Motor neuron (in vitro differentiated cells): ENCODE results near the gene ABCD1. TPM values are rescaled to one million over a fixed set of nuclear protein-coding genes. Genes with fewer than 3 reads are reported as not detected.
A peak's percentile ranks its signal among the peaks of the same experiment; 100 is the strongest.
"Not testable (repeated sequence)": the region's sequence is repeated elsewhere in the genome, so short reads cannot be mapped to it uniquely, and the experiment has no call there.

Experiments used
- ATAC-seq, 8 experiments: fragments of 200-7000 bp; cut with Tn5 transposase; replicated peaks in 6 of 8; 2 replicates each; pipeline ENCODE4 v1.8.0; 2021; ENCODE audit warnings: mild to moderate bottlenecking in 8 of 8, moderate library complexity in 8 of 8
- H3K27ac ChIP-seq, 2 donors: fragments of 250-450 bp; sonication (Bioruptor Pico); 2 replicates each; pipeline ENCODE4 v1.9.0; 2021; ENCODE audit warnings: antibody characterized with exemption in 2 of 2, mild to moderate bottlenecking in 2 of 2, moderate library complexity in 1 of 2
- H3K4me1 ChIP-seq, 2 donors: fragments of 250-450 bp; sonication (Bioruptor Pico); replicated peaks in 1 of 2; 2 replicates each; pipeline ENCODE4 v1.6.1; 2021; ENCODE audit warnings: antibody characterized with exemption in 2 of 2, mild to moderate bottlenecking in 2 of 2, moderate library complexity in 1 of 2
- H3K4me3 ChIP-seq, 5 donors: fragments of 250-450 bp; sonication (Bioruptor Pico); 2 replicates each; pipeline ENCODE4 v1.9.0; 2021; ENCODE audit warnings: antibody characterized with exemption in 5 of 5, mild to moderate bottlenecking in 5 of 5, moderate library complexity in 4 of 5
- WGBS, 10 experiments: fragments of 450-650 bp; shearing (Covaris generic); methylation state at CpG; one replicate each; pipeline ENCODE4 v1.0.0; 2022; 5-methylcytosine and 5-hydroxymethylcytosine counted together
- in situ Hi-C, 9 experiments: fragments of 400-800 bp; cut with MboI; loops; one replicate each; pipeline ENCODE4 v1.15.0; 2021; ENCODE audit warnings: low sequenced_read_pairs in 9 of 9, low pct_unique_long_range_greater_than_20kb in 2 of 9; ENCODE audit not compliant: unreplicated experiment in 9 of 9
- total RNA-seq, 8 experiments: library from RNA; unstranded; fragments of 300-600 nt; gene quantifications; 2 replicates each; pipeline versions ENCODE4 v1.2.3 to v1.2.4, GENCODE V29; 2022

The ABCD1 gene
- total RNA-seq, 8 experiments from 2014 or later = 3.4 to 6.8 (median 3.6) TPM

GRCh38 chrX:153725832-153726285, 1.2 kb downstream of the ABCD1 start:
- Histone ChIP-seq H3K27ac (peak overlapping the region; percentile 58 to 76), H3K4me3 (no peak overlapping the region), H3K4me1 (peaks cover 38 to 39% of the 10 kb centered on the region in 2 donors)
- WGBS, 10 experiments = 94% methylated on average over 3 of the region's 35 CpGs; no CpG with 5 or more reads in 9 of the 10 experiments
- ATAC-seq = no peak
- in situ Hi-C loops = no loop called here

GRCh38 chrX:153726286-153727122, 1.8 kb downstream of the ABCD1 start:
- 7 to 39% methylated on average over 3 to 15 of the region's 35 CpGs; no CpG with 5 or more reads in 8 of the 10 experiments for WGBS, 10 experiments

GRCh38 chrX:153727123-153727931, 2.7 kb downstream of the ABCD1 start:
- in situ Hi-C loops = no loop called here
- H3K4me3 ChIP-seq = peak overlapping the region in 3 of 5 donors; percentile 18 to 26 (median 26)
- peak in 1 of 8 experiments; percentile 3 for ATAC-seq
- H3K27ac ChIP-seq = peak overlapping the region; percentile 4 to 76
- 48 to 59% methylated on average over 6 to 15 of the region's 23 CpGs; no CpG with 5 or more reads in 8 of the 10 experiments for WGBS, 10 experiments
- peaks cover 34% of the 10 kb centered on the region in 2 donors for H3K4me1 ChIP-seq

More at GRCh38 chrX:153726286-153727122, 1.8 kb downstream of the ABCD1 start:
- Histone ChIP-seq H3K27ac (peak overlapping the region; percentile 58 to 76), H3K4me3 (peak overlapping the region; percentile 4 to 26 (median 18)), H3K4me1 (peaks cover 38 to 39% of the 10 kb centered on the region in 2 donors)
- peak in 7 of 8 experiments; percentile 10 to 46 (median 25) for ATAC-seq
- in situ Hi-C loops = no loop called here

GRCh38 chrX:153728095-153728494, 3.4 kb downstream of the ABCD1 start:
- in situ Hi-C loops = no loop called here
- H3K27ac ChIP-seq = no peak overlapping the region

GRCh38 chrX:153728951-153729631, 4.4 kb downstream of the ABCD1 start:
- 88 to 100% methylated on average over 2 to 3 of the region's 23 CpGs; no CpG with 5 or more reads in 8 of the 10 experiments for WGBS, 10 experiments
- H3K4me1 ChIP-seq = peaks cover 26 to 30% of the 10 kb centered on the region in 2 donors
- no peak overlapping the region for H3K27ac ChIP-seq
- in situ Hi-C loops = no loop called here
- no peak overlapping the region for H3K4me3 ChIP-seq
- ATAC-seq = no peak

More at GRCh38 chrX:153728095-153728494, 3.4 kb downstream of the ABCD1 start:
- ATAC-seq = no peak
- Histone ChIP-seq H3K4me1 (peaks cover 26 to 30% of the 10 kb centered on the region in 2 donors), H3K4me3 (no peak overlapping the region)
- 51 to 78% methylated on average over 4 of the region's 6 CpGs; no CpG with 5 or more reads in 8 of the 10 experiments for WGBS, 10 experiments

- H3K4me3 ChIP-seq, ATAC-seq, H3K27ac ChIP-seq, in situ Hi-C loops: not testable (repeated sequence)
- 72% methylated on average over 7 of the region's 23 CpGs; no CpG with 5 or more reads in 9 of the 10 experiments for WGBS, 10 experiments
- peaks cover 25 to 26% of the 10 kb centered on the region in 2 donors for H3K4me1 ChIP-seq
Observed at GRCh38 chrX:153730115-153730514, 5.5 kb downstream of the ABCD1 start.

- Histone ChIP-seq H3K27ac (no peak overlapping the region), H3K4me3 (no peak overlapping the region), H3K4me1 (peaks cover 13 to 14% of the 10 kb centered on the region in 2 donors)
- no peak for ATAC-seq
- in situ Hi-C loops = no loop called here
- WGBS, 10 experiments = 55 to 100% (median 87%) methylated on average over 2 to 6 of the region's 6 CpGs; no CpG with 5 or more reads in 4 of the 10 experiments
Observed at GRCh38 chrX:153731117-153731844, 6.6 kb downstream of the ABCD1 start.

GRCh38 chrX:153731845-153732215, 7.2 kb downstream of the ABCD1 start:
- peaks cover 8 to 9% of the 10 kb centered on the region in 2 donors for H3K4me1 ChIP-seq
- H3K27ac ChIP-seq = no peak overlapping the region
- 50 to 100% (median 76%) methylated on average over 1 to 2 of the region's 3 CpGs; no CpG with 5 or more reads in 5 of the 10 experiments for WGBS, 10 experiments
- in situ Hi-C loops = no loop called here
- no peak overlapping the region for H3K4me3 ChIP-seq
- no peak for ATAC-seq

GRCh38 chrX:153732401-153732800, 7.7 kb downstream of the ABCD1 start:
- no peak overlapping the region for H3K4me3 ChIP-seq
- WGBS, 10 experiments = 72 to 100% (median 87%) methylated on average over 1 to 9 of the region's 14 CpGs; no CpG with 5 or more reads in 6 of the 10 experiments
- in situ Hi-C loops = no loop called here
- no peak for ATAC-seq
- H3K27ac ChIP-seq = no peak overlapping the region
- peaks cover 2 to 3% of the 10 kb centered on the region in 2 donors for H3K4me1 ChIP-seq

GRCh38 chrX:153733651-153734240, 9.1 kb downstream of the ABCD1 start:
- in situ Hi-C loops = no loop called here
- H3K4me1 ChIP-seq = no peaks in the 10 kb centered on the region
- WGBS, 10 experiments = no CpG with 5 or more reads among the region's 15 CpGs
- ATAC-seq = no peak
- H3K27ac ChIP-seq = no peak overlapping the region
- H3K4me3 ChIP-seq = no peak overlapping the region

GRCh38 chrX:153734871-153735270, 10.2 kb downstream of the ABCD1 start:
- no peak for ATAC-seq
- WGBS, 10 experiments = 60 to 100% (median 82%) methylated on average over 1 of the region's 2 CpGs; no CpG with 5 or more reads in 6 of the 10 experiments
- Histone ChIP-seq H3K4me3 (no peak overlapping the region), H3K4me1 (no peaks in the 10 kb centered on the region), H3K27ac (no peak overlapping the region)
- in situ Hi-C loops = no loop called here

- Histone ChIP-seq H3K4me3 (no peak overlapping the region), H3K27ac (no peak overlapping the region), H3K4me1 (no peaks in the 10 kb centered on the region)
- peak in 2 of 8 experiments; percentile 67 to 70 for ATAC-seq
- in situ Hi-C loops = no loop called here
- 40 to 71% (median 59%) methylated on average over 1 to 7 of the region's 9 CpGs; no CpG with 5 or more reads in 5 of the 10 experiments for WGBS, 10 experiments
Observed at GRCh38 chrX:153735274-153735673, 10.6 kb downstream of the ABCD1 start.
